ENCODE measurements around the gene TRPM2.
A peak's percentile ranks its signal among the peaks of the same experiment; 100 is the strongest.
"Not testable (repeated sequence)": the region's sequence is repeated elsewhere in the genome, so short reads cannot be mapped to it uniquely, and the experiment has no call there.

Gene TRPM2

GRCh38 chr21:44466996-44467858 lies 113.8 kb downstream of the TRPM2 start:
- H3K4me3 Mint-ChIP-seq = no peak overlapping the region
- H3K4me1 Mint-ChIP-seq (ENCODE audit: low read depth) = no peaks in the 10 kb centered on the region
- H3K27me3 Mint-ChIP-seq = no peaks in the 10 kb centered on the region
- DNase-seq = no peak
- no peaks in the 10 kb centered on the region for H3K9me3 Mint-ChIP-seq
- no peak overlapping the region for H3K27ac Mint-ChIP-seq
- no peaks in the 10 kb centered on the region for H3K36me3 Mint-ChIP-seq (ENCODE audit: low read depth)

- H3K4me3 Mint-ChIP-seq = no peak overlapping the region
- H3K27me3 Mint-ChIP-seq = no peaks in the 10 kb centered on the region
- no peak for DNase-seq
- no peaks in the 10 kb centered on the region for H3K36me3 Mint-ChIP-seq (ENCODE audit: low read depth)
- no peak overlapping the region for H3K27ac Mint-ChIP-seq
- H3K9me3 Mint-ChIP-seq = no peaks in the 10 kb centered on the region
- no peaks in the 10 kb centered on the region for H3K4me1 Mint-ChIP-seq (ENCODE audit: low read depth)
These were observed 114.4 kb downstream of the TRPM2 start for GRCh38 chr21:44467859-44468195.

GRCh38 chr21:44471341-44471740 lies 117.9 kb downstream of the TRPM2 start:
- no peak overlapping the region for H3K4me3 Mint-ChIP-seq
- no peak overlapping the region for H3K27ac Mint-ChIP-seq
- DNase-seq = no peak
- no peaks in the 10 kb centered on the region for H3K36me3 Mint-ChIP-seq (ENCODE audit: low read depth)
- H3K9me3 Mint-ChIP-seq = no peaks in the 10 kb centered on the region
- H3K27me3 Mint-ChIP-seq = no peaks in the 10 kb centered on the region
- no peaks in the 10 kb centered on the region for H3K4me1 Mint-ChIP-seq (ENCODE audit: low read depth)

GRCh38 chr21:44471996-44472395 lies 118.6 kb downstream of the TRPM2 start:
- Mint-ChIP-seq H3K27ac (no peak overlapping the region), H3K27me3 (no peaks in the 10 kb centered on the region), H3K9me3 (no peaks in the 10 kb centered on the region), H3K4me1 (ENCODE audit: low read depth) (no peaks in the 10 kb centered on the region), H3K36me3 (ENCODE audit: low read depth) (no peaks in the 10 kb centered on the region), H3K4me3 (no peak overlapping the region)
- DNase-seq = no peak

- H3K27me3 Mint-ChIP-seq = no peaks in the 10 kb centered on the region
- no peaks in the 10 kb centered on the region for H3K36me3 Mint-ChIP-seq (ENCODE audit: low read depth)
- no peak overlapping the region for H3K27ac Mint-ChIP-seq
- no peak for DNase-seq
- H3K4me3 Mint-ChIP-seq = no peak overlapping the region
- peaks cover 2% of the 10 kb centered on the region for H3K4me1 Mint-ChIP-seq (ENCODE audit: low read depth)
- H3K9me3 Mint-ChIP-seq = no peaks in the 10 kb centered on the region
These were observed 120.6 kb downstream of the TRPM2 start for GRCh38 chr21:44473915-44474555.

- no peak for DNase-seq
- Mint-ChIP-seq H3K4me3 (no peak overlapping the region), H3K9me3 (no peaks in the 10 kb centered on the region), H3K36me3 (ENCODE audit: low read depth) (no peaks in the 10 kb centered on the region), H3K27me3 (no peaks in the 10 kb centered on the region), H3K27ac (no peak overlapping the region), H3K4me1 (ENCODE audit: low read depth) (peaks cover 7% of the 10 kb centered on the region)
These were observed 121.9 kb downstream of the TRPM2 start for GRCh38 chr21:44475266-44475845.

GRCh38 chr21:44477131-44477530 lies 123.7 kb downstream of the TRPM2 start:
- H3K4me1 Mint-ChIP-seq (ENCODE audit: low read depth) = peaks cover 7% of the 10 kb centered on the region
- H3K9me3 Mint-ChIP-seq = no peaks in the 10 kb centered on the region
- no peak for DNase-seq
- H3K36me3 Mint-ChIP-seq (ENCODE audit: low read depth) = no peaks in the 10 kb centered on the region
- no peak overlapping the region for H3K27ac Mint-ChIP-seq
- H3K27me3 Mint-ChIP-seq = no peaks in the 10 kb centered on the region
- H3K4me3 Mint-ChIP-seq = no peak overlapping the region

- H3K4me3 Mint-ChIP-seq = no peak overlapping the region
- H3K27me3 Mint-ChIP-seq = no peaks in the 10 kb centered on the region
- no peaks in the 10 kb centered on the region for H3K9me3 Mint-ChIP-seq
- DNase-seq = no peak
- no peaks in the 10 kb centered on the region for H3K36me3 Mint-ChIP-seq (ENCODE audit: low read depth)
- H3K27ac Mint-ChIP-seq = no peak overlapping the region
- peaks cover 7% of the 10 kb centered on the region for H3K4me1 Mint-ChIP-seq (ENCODE audit: low read depth)
These were observed 124.3 kb downstream of the TRPM2 start for GRCh38 chr21:44477712-44478111.

GRCh38 chr21:44478124-44478800 lies 124.8 kb downstream of the TRPM2 start:
- Mint-ChIP-seq H3K4me1 (ENCODE audit: low read depth) (peaks cover 7% of the 10 kb centered on the region), H3K27ac (no peak overlapping the region), H3K27me3 (no peaks in the 10 kb centered on the region), H3K4me3 (no peak overlapping the region), H3K36me3 (ENCODE audit: low read depth) (no peaks in the 10 kb centered on the region), H3K9me3 (no peaks in the 10 kb centered on the region)
- DNase-seq = no peak

- H3K4me1 Mint-ChIP-seq (ENCODE audit: low read depth) = peaks cover 7% of the 10 kb centered on the region
- no peaks in the 10 kb centered on the region for H3K27me3 Mint-ChIP-seq
- no peaks in the 10 kb centered on the region for H3K36me3 Mint-ChIP-seq (ENCODE audit: low read depth)
- H3K4me3 Mint-ChIP-seq = no peak overlapping the region
- DNase-seq = no peak
- H3K9me3 Mint-ChIP-seq = no peaks in the 10 kb centered on the region
- no peak overlapping the region for H3K27ac Mint-ChIP-seq
These were observed 125.4 kb downstream of the TRPM2 start for GRCh38 chr21:44478801-44479167.

- H3K27me3 Mint-ChIP-seq; H3K9me3 Mint-ChIP-seq; H3K4me1 Mint-ChIP-seq (ENCODE audit: low read depth); H3K27ac Mint-ChIP-seq; H3K36me3 Mint-ChIP-seq (ENCODE audit: low read depth): not testable (repeated sequence)
- H3K4me3 Mint-ChIP-seq = peak overlapping the region; percentile 44
- DNase-seq = peak; percentile 70
These were observed 126.3 kb downstream of the TRPM2 start for GRCh38 chr21:44479556-44480199.

- no peak for DNase-seq
- Mint-ChIP-seq H3K9me3 (no peaks in the 10 kb centered on the region), H3K36me3 (ENCODE audit: low read depth) (no peaks in the 10 kb centered on the region), H3K4me3 (no peak overlapping the region), H3K27ac (no peak overlapping the region), H3K4me1 (ENCODE audit: low read depth) (peaks cover 9% of the 10 kb centered on the region), H3K27me3 (no peaks in the 10 kb centered on the region)
These were observed 127.0 kb downstream of the TRPM2 start for GRCh38 chr21:44480200-44481053.

GRCh38 chr21:44482581-44483287 lies 129.3 kb downstream of the TRPM2 start:
- Mint-ChIP-seq H3K27ac (no peak overlapping the region), H3K27me3 (no peaks in the 10 kb centered on the region), H3K36me3 (ENCODE audit: low read depth) (no peaks in the 10 kb centered on the region), H3K4me1 (ENCODE audit: low read depth) (peaks cover 19% of the 10 kb centered on the region), H3K4me3 (no peak overlapping the region), H3K9me3 (no peaks in the 10 kb centered on the region)
- no peak for DNase-seq
